Kidney (tissue), 14 donors: ENCODE results near the gene ENOX2. TPM values are rescaled to one million over a fixed set of nuclear protein-coding genes. Genes with fewer than 3 reads are reported as not detected.

Experiments
- DNase-seq, 5 donors: peaks; one replicate each; pipeline ENCODE4 v3.0.0-alpha.2; 2013 to 2020
- FAIRE-seq: peaks from 2 replicates; lab custom pipeline; 2012; peaks lifted over from hg19 to GRCh38; lab: Jason Lieb, UNC
- H3K27ac ChIP-seq, 2 donors: one replicate each; pipeline ENCODE4 v1.7.0; 2013; ENCODE audit warnings: low read depth in 2 of 2, low read length in 2 of 2, inconsistent platforms in 1 of 2
- H3K27me3 ChIP-seq: one replicate; pipeline ENCODE4 v1.7.1; 2013; ENCODE audit warnings: low read length, inconsistent platforms; ENCODE audit not compliant: control insufficient read depth, insufficient read depth
- H3K36me3 ChIP-seq, 3 donors: one replicate each; pipeline versions ENCODE4 v1.7.0 to v1.7.1; 2013; ENCODE audit warnings: low read length in 3 of 3, control low read depth in 1 of 3, inconsistent platforms in 1 of 3; ENCODE audit not compliant: insufficient read depth in 3 of 3, control insufficient read depth in 2 of 3
- H3K4me1 ChIP-seq, 3 donors: one replicate each; pipeline versions ENCODE4 v1.7.0 to v1.7.1; 2013; ENCODE audit warnings: low read length in 3 of 3, inconsistent platforms in 1 of 3, low read depth in 1 of 3; ENCODE audit not compliant: control insufficient read depth in 2 of 3, insufficient read depth in 2 of 3
- H3K4me3 ChIP-seq, 3 donors: one replicate each; pipeline versions ENCODE4 v1.7.0 to v1.8.1; 2013; ENCODE audit warnings: low read length in 3 of 3, control low read depth in 1 of 3, inconsistent platforms in 1 of 3
- H3K9ac ChIP-seq, 3 donors: one replicate each; pipeline versions ENCODE4 v1.7.0 to v1.7.1; 2013; ENCODE audit warnings: low read length in 3 of 3, control low read depth in 1 of 3, inconsistent platforms in 1 of 3
- H3K9me3 ChIP-seq, 3 donors: one replicate each; pipeline versions ENCODE4 v1.7.0 to v1.7.1; 2013; ENCODE audit warnings: low read length in 3 of 3, control low read depth in 1 of 3, inconsistent platforms in 1 of 3; ENCODE audit not compliant: control insufficient read depth in 2 of 3, insufficient read depth in 1 of 3
- CTCF ChIP-seq: IDR thresholded peaks from 3 replicates; pipeline ENCODE4 v1.5.1; 2012; ENCODE audit warnings: mild to moderate bottlenecking, moderate library complexity, borderline replicate concordance; ENCODE audit not compliant: insufficient read depth; ENCODE audit errors: extremely low read depth
- intact Hi-C: fragments of 100-400 bp; cut with DNase I; formaldehyde crosslinking; loops from one replicate; pipeline ENCODE4 v1.11.1; 2022
- polyA plus RNA-seq: library from polyadenylated mRNA; stranded (reverse); fragments of 350-450 nt; fragmentation: Illumina TruSeq; extraction: RNeasy Lipid Tissue Mini Kit (QIAGEN cat#74804); gene quantifications from one replicate; pipeline ENCODE4 v1.2.3, GENCODE V29; 2014; ENCODE audit warnings: low read depth, low replicate concordance; ENCODE audit not compliant: insufficient read depth
- total RNA-seq: library from RNA; stranded (reverse); fragmentation: NEBNext Ultra II Directional; extraction: Animal tissue kit (Norgen Biotek cat#: 25700); gene quantifications from one replicate; pipeline ENCODE4 v1.2.1, GENCODE V29; 2021
- donor health status: control.
- donor health status: control.
- donor health status: control.
- donor health status: control.
- donor health status: control.
- donor health status: DM: yes; HTN: yes; CAD: no.
- donor health status: Normal renal cell carcinoma (clear cell type).

ENOX2 gene
- total and polyA plus RNA-seq, 2 donors from 2014 or later, result 6.6 to 22.6 TPM

- no peaks in the 10 kb centered on the region for H3K4me1 ChIP-seq
- peak in 2 of 5 donors; percentile 6 to 8 for DNase-seq
- H3K9me3 ChIP-seq, result no peaks in the 10 kb centered on the region
- H3K27me3 ChIP-seq, result no peaks in the 10 kb centered on the region
- no peaks in the 10 kb centered on the region for H3K36me3 ChIP-seq
- intact Hi-C loops, result no loop called here
- no peak overlapping the region for H3K27ac ChIP-seq
- FAIRE-seq, result no peak
- TF ChIP-seq CTCF, result no peak
- no peak overlapping the region for H3K9ac ChIP-seq
- H3K4me3 ChIP-seq, result no peak overlapping the region
Measured at GRCh38 chrX:130741584-130741983, 161.4 kb downstream of the ENOX2 start.

- intact Hi-C loops, result no loop called here
- H3K36me3 ChIP-seq, result no peaks in the 10 kb centered on the region
- no peaks in the 10 kb centered on the region for H3K27me3 ChIP-seq
- no peaks in the 10 kb centered on the region for H3K4me1 ChIP-seq
- no peak for FAIRE-seq
- no peak overlapping the region for H3K4me3 ChIP-seq
- TF ChIP-seq CTCF, result no peak
- no peak overlapping the region for H3K27ac ChIP-seq
- DNase-seq, result no peak
- no peaks in the 10 kb centered on the region for H3K9me3 ChIP-seq
- H3K9ac ChIP-seq, result no peak overlapping the region
Measured at GRCh38 chrX:130741151-130741550, 161.9 kb downstream of the ENOX2 start.

- Histone ChIP-seq H3K4me3 (no peak overlapping the region), H3K36me3 (no peaks in the 10 kb centered on the region), H3K9ac (no peak overlapping the region), H3K9me3 (no peaks in the 10 kb centered on the region), H3K4me1 (no peaks in the 10 kb centered on the region), H3K27me3 (no peaks in the 10 kb centered on the region), H3K27ac (no peak overlapping the region)
- TF ChIP-seq CTCF, result no peak
- no peak for FAIRE-seq
- no peak for DNase-seq
- intact Hi-C loops, result no loop called here
Measured at GRCh38 chrX:130738638-130739195, 164.3 kb downstream of the ENOX2 start.

GRCh38 chrX:130734713-130735112 is 168.3 kb downstream of the ENOX2 start:
- TF ChIP-seq CTCF, result no peak
- H3K36me3 ChIP-seq, result no peaks in the 10 kb centered on the region
- no peak for DNase-seq
- no peak for FAIRE-seq
- H3K9ac ChIP-seq, result no peak overlapping the region
- H3K27me3 ChIP-seq, result no peaks in the 10 kb centered on the region
- no peak overlapping the region for H3K4me3 ChIP-seq
- no peak overlapping the region for H3K27ac ChIP-seq
- intact Hi-C loops, result no loop called here
- no peaks in the 10 kb centered on the region for H3K4me1 ChIP-seq
- H3K9me3 ChIP-seq, result peaks cover 0 to 2% (median 0%) of the 10 kb centered on the region in 3 donors
